Measurements from ENCODE around the gene ABCB9.

ABCB9 gene

GRCh38 chr12:122994781-122995502 lies 28.7 kb upstream of the ABCB9 start:
- DNase-seq = no peak

GRCh38 chr12:122994140-122994675 lies 27.9 kb upstream of the ABCB9 start:
- no peak for DNase-seq

GRCh38 chr12:122992386-122992785 lies 26.1 kb upstream of the ABCB9 start:
- DNase-seq = no peak

- DNase-seq = no peak
Observed at GRCh38 chr12:122991623-122992275, 25.5 kb upstream of the ABCB9 start.

GRCh38 chr12:122990961-122991622 lies 24.8 kb upstream of the ABCB9 start:
- no peak for DNase-seq

GRCh38 chr12:122990561-122990960 lies 24.3 kb upstream of the ABCB9 start:
- no peak for DNase-seq

GRCh38 chr12:122989874-122990419 lies 23.7 kb upstream of the ABCB9 start:
- no peak for DNase-seq

- DNase-seq = no peak
Observed at GRCh38 chr12:122989225-122989839, 23.1 kb upstream of the ABCB9 start.

- no peak for DNase-seq
Observed at GRCh38 chr12:122988612-122989212, 22.4 kb upstream of the ABCB9 start.

- no peak for DNase-seq
Observed at GRCh38 chr12:122988036-122988435, 21.8 kb upstream of the ABCB9 start.

- no peak for DNase-seq
Observed at GRCh38 chr12:122987086-122987951, 21.1 kb upstream of the ABCB9 start.

GRCh38 chr12:122986258-122986871 lies 20.1 kb upstream of the ABCB9 start:
- DNase-seq = no peak

GRCh38 chr12:122985338-122986257 lies 19.3 kb upstream of the ABCB9 start:
- DNase-seq = no peak

- no peak for DNase-seq
Observed at GRCh38 chr12:122984612-122985337, 18.5 kb upstream of the ABCB9 start.

- no peak for DNase-seq
Observed at GRCh38 chr12:122983789-122984515, 17.7 kb upstream of the ABCB9 start.

GRCh38 chr12:122982963-122983788 lies 16.9 kb upstream of the ABCB9 start:
- DNase-seq = no peak

- no peak for DNase-seq
Observed at GRCh38 chr12:122982477-122982815, 16.2 kb upstream of the ABCB9 start.
